ENCODE results near the gene ADCK1. TPM values are rescaled to one million over a fixed set of nuclear protein-coding genes. Genes with fewer than 3 reads are reported as not detected.

The ADCK1 gene
- total and polyA plus RNA-seq, 2 of the 13 experiments (the other 11 are each of a cell fraction or from before 2014, with no cell fraction given) = 3.9 to 6.3 TPM

- TF ChIP-seq HNF1A (IDR thresholded peaks at IDR 0.05; ENCODE audit: low read depth) (no peak; the same call in 1 of the 2 replicates), HNF1A (CRISPR knock-in tag; IDR thresholded peaks at IDR 0.05; ENCODE audit: borderline replicate concordance) (0 out of 2 replicates have a peak, but pooled peaks have one; percentile 30), EP300 (IDR thresholded peaks at IDR 0.05; ENCODE audit: low read depth in 2 of 2, low read length in 2 of 2) (no peak), EP300 (CRISPR knock-in tag; IDR thresholded peaks at IDR 0.05; ENCODE audit: borderline replicate concordance) (peak; percentile 39; the same call in 1 of the 2 replicates), SKIL (CRISPR knock-in tag; IDR thresholded peaks at IDR 0.05; ENCODE audit: borderline replicate concordance) (0 out of 2 replicates have a peak, but pooled peaks have one; percentile 21), ZFP91 (CRISPR knock-in tag; IDR thresholded peaks at IDR 0.05; ENCODE audit: borderline replicate concordance) (peak; percentile 92), ZNF225 (CRISPR knock-in tag; IDR thresholded peaks at IDR 0.05) (peak; percentile 94), HNRNPLL (IDR thresholded peaks at IDR 0.05; ENCODE audit: low read depth, low read length, poor library complexity, severe bottlenecking) (peak; percentile 62), SOX13 (IDR thresholded peaks at IDR 0.05) (no peak), SOX13 (CRISPR knock-in tag; conservative IDR thresholded peaks at IDR 0.05 in 1 of 2, IDR thresholded peaks at IDR 0.05 in 1 of 2) (peak in 1 of 2 experiments; percentile 16; a peak in 1 of 4 replicates), KDM5A (IDR thresholded peaks at IDR 0.05; ENCODE audit: borderline replicate concordance, low read length) (peak; percentile 59; the same call in 1 of the 2 replicates), FOXO1 (CRISPR knock-in tag; IDR thresholded peaks at IDR 0.05) (no peak; the same call in 1 of the 2 replicates), GATA4 (IDR thresholded peaks at IDR 0.05; ENCODE audit: borderline replicate concordance, low read depth) (0 out of 2 replicates have a peak, but pooled peaks have one; percentile 9), PAXIP1 (CRISPR knock-in tag; conservative IDR thresholded peaks at IDR 0.05) (0 out of 2 replicates have a peak, but pooled peaks have one; percentile 14), KAT8 (CRISPR knock-in tag; IDR thresholded peaks at IDR 0.05) (peak; percentile 92)
Measured at GRCh38 chr14:77799863-77800730, at the start of gene ADCK1 (continued).

Measured in HepG2 (cell line).